ENCODE data around the gene GLB1L.

The GLB1L gene

DNA sequence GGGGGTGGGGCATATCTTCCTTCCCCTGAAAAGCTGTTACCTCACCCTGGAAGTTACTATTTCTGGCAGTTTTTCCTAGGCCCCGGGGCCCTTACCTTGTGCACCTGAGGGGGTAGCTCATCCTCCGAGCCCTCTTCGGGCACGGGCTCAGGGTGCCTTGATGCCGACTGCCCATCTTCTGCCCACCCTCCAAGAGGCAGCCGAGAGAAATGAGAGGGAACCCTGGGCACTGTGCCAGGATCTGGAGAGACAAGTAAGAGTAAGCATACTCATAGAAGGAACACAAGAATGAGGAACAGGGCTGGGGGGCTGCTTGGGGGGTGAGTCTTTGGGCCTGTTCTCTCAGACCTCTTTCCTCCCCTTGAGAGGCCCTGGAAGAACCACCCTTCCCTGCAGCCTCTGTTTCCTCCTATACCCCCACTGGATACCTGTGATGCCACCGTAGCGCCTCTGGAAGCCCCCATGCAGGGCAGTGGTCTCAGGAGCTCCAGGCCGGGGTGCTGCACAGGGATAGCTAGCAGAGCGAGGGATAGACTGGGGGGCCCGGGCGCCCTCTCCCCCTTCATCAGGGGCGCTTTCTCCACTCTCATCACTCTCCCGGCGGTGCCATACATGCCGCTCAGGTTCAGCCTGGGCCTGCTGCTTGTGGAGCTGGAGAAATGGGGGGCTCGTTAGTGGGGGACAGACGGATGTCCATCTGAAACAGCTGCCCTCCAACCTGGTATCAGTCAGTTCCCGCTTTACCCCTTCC, 24.4 kb downstream of the GLB1L start:
- DNase-seq = no peak

- no peak for DNase-seq
Observed at GRCh38 chr2:219219784-219220532, 25.3 kb downstream of the GLB1L start.

- DNase-seq = peak; percentile 98
Observed at GRCh38 chr2:219218732-219219701, 26.2 kb downstream of the GLB1L start, which contains the start of gene ABCB6. Gene ABCB6, minus strand, starts transcription at chr2:219218958. Its CDS starts 285 bp downstream, at chr2:219218673.

DNA sequence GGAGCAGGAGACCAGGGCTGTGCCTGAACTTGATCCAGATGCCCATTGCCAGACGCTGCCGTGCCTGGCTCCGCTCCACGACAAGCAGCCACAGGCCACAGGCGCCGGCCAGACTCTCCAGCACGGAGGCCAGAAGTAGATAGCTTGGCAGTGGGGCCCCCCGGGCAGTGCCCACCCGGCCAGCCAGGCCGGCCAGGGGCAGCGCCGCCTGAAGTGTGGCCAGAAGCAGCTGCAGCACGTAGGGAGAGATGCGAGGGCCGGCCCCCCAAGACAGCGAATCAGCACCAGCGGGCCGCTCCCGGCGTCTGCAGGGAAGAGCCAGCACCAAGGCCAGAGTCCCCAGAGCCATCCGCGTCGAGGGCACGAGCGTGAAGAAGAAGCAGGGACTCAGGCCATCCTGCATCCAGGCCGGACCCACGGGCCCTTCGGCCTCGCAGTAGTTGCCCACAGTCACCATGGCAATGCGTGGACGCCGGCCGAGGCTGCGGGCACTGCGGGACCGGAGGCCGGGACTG, 27.0 kb downstream of the GLB1L start:
- peak; percentile 75 for DNase-seq

DNA sequence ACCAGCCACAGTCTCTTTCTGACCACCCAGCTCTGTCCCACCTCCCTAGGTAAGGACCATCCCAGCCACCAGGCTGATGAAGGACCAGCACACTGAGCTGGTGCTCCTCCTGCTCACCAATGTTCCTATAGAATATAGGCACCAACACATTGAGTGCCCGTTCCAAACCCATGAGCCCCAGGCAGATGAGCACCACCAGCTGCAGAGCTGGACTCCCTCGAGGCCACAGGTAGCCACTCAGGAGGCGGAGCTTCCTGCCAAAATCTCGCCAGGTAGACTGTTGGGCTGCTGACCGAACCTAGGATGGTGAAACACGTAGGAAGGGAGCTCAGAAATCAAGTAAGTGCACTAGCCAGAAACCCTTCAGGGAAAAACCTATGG, 28.7 kb downstream of the GLB1L start:
- no peak for DNase-seq

GRCh38 chr2:219215871-219216534, 29.2 kb downstream of the GLB1L start:
- no peak for DNase-seq

GRCh38 chr2:219214786-219215185, 30.5 kb downstream of the GLB1L start:
- no peak for DNase-seq

GRCh38 chr2:219214141-219214540, 31.1 kb downstream of the GLB1L start:
- DNase-seq = no peak

- no peak for DNase-seq
Observed at GRCh38 chr2:219213486-219214071, 31.7 kb downstream of the GLB1L start.

- no peak for DNase-seq
Observed at GRCh38 chr2:219213026-219213415, 32.2 kb downstream of the GLB1L start.

DNA sequence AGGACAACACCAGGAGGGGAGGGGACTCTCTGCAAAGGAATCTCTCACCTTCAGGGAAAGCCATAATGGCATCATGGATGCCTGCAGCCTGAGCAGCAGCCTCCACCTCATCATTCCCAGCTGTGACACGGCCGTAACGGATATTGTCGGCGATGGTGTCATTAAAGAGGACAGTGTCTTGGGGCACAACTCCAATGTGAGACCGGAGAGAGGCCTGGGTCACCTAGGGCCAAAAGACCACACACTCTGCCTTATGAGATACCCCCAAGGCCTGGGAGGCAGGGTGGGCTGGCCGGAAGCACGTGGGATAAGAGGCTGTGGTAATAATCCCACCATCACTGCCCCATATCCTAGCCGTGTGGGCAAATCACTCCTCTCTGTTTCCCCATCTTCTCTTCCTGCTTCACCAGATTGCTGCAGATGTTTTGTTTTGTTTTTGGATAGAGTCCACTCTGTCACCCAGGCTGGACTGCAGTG, 34.3 kb downstream of the GLB1L start:
- DNase-seq = no peak

DNA sequence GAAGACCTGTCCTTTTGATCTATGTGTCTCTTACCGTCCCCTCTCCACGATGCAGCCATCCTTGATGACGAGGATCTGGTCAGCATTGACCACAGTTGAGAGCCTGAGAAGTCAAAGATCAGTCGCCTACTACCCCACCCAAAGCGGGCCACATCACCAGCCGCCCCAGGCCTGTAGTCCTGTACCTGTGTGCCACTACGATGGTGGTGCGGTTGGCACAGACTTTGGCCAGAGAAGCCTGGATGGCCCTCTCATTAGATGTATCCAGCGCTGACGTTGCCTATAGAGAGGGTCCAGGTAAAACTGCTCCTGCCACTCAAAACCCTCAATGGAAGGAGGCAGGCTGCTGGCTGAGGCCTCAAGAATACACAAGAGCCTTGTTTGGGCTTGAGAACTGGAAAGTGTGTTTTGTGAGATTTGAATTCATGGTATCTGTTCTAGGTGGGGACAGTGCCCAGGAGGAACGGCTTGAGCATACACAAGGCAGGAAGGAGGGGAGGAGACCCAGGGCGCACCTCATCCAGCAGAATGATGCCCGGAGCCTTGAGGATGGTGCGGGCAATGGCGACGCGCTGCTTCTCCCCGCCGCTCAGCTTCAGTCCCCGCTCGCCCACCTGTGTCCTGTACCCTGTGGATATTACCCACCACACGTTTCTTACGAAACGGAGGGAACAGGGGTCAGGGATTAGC, 34.9 kb downstream of the GLB1L start:
- DNase-seq = no peak

- DNase-seq = no peak
Observed at GRCh38 chr2:219209236-219210195, 35.7 kb downstream of the GLB1L start.

DNA sequence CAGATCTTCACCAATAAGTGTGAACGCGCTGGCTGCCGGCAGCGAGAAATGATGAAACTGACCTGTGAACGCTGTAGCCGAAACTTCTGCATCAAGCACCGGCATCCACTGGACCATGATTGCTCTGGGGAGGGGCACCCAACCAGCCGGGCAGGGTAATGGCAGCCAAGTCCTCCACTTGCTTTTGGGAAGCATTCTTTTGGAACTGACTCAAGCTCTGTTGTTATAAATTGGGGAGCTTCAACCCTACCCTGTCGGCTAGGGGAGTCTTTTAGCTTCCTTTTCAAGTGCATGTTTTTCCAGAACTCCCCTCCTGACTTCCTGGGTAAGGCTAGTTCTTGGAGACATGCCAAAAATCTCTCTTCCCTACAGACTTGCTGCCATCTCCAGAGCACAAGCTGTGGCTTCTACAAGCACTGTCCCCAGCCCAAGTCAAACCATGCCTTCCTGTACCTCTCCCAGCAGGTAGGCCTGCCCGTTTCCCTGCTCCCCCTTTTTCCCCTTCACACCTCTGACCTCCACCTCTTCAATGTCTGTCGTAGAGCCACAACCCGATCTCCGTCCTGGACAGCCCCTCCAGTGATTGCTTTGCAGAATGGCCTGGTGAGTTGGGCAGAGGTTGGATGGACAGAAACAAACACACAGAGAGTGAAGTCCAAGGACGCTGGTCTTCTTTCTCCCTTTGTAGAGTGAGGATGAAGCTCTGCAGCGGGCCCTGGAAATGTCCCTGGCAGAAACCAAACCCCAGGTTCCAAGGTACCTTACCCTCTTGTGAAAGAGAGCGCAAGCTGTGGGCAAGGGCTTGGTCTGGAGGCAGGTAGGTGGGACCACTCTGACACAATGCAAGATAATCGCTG, 37.1 kb downstream of the GLB1L start:
- no peak for DNase-seq

DNA sequence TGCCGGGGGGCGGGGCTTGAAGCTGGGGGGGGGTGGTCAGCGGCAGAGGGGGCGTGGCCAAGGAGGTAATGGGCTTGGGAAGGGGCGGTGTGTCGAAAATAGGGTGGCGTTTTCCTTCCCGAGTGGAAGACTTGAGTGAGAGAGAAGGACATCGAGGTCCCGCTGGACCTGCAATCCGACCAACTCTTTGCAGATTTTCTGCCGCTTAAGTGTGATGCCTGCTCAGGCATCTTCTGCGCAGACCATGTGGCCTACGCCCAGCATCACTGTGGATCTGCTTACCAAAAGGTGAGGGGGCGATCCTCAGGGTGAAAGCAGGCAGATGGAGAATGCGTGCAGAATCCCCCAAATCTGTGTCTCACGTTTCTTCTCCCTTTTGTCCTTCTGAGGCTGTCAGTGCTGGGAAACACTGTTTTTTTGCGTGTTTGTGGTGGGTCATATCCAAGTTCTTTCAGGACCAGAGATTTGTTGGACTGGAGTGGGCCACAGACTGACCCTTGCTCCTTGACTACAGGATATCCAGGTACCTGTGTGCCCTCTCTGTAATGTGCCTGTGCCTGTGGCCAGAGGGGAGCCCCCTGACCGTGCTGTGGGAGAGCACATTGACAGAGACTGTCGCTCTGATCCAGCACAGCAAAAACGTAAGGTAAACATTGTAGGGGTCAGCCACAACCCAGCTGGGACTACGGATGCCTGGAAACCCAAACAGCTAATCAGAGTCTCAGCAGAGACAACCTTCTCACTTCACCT, 37.9 kb downstream of the GLB1L start:
- DNase-seq = no peak

DNA sequence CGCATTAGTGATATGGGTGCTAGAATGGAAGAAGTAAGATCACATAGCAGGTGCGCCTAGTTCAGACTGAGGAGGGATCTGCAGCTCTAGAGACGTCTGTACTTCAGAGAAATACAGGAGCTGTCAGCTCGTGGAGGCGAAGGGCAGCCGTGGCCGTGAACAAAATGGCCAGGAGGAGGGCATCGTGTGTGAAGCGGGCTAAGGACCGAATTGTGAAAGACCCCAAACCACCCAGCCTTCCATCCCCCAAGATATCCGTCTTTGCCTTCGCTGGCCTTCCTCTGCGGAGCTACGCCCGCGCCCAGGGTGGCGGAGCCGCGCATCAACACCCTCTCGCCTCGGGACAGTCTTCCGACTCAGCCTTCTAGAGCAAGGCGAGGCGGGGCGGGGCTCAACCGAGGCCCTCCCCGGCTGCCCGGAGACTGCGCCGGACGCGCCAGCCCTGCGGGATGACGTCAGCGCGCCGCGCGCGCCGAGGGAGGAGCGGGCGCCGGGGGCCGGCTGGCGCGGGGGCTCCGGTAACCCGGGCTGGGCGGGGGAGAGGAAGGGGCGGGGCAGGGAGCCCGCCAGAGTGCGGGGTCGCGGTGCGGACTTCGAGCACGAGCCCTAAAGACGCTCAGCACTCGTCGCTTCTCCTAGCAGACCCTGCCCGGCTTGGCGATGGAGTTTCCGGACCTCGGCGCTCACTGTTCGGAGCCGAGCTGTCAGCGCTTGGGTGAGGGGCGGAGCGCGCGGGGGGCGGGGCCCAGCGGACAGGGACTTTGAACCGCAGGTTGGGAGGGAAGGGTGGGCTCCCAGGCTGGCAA, 38.7 kb downstream of the GLB1L start, which contains the start of gene ZFAND2B:
ZFAND2B (plus strand) TSS at position 455 of the 806 bp plus-strand sequence; CDS start at position 661, 206 bp downstream.
- peak; percentile 92 for DNase-seq

- no peak for DNase-seq
Observed at GRCh38 chr2:219205981-219206327, 39.3 kb downstream of the GLB1L start.

All from COR-L47 (cell line).